Mononuclear cell (primary cell): ENCODE results near the gene JAM3. TPM values are rescaled to one million over a fixed set of nuclear protein-coding genes. Genes with fewer than 3 reads are reported as not detected.
"Not testable (repeated sequence)": the region's sequence is repeated elsewhere in the genome, so short reads cannot be mapped to it uniquely, and the experiment has no call there.

Experiments
- H3K27me3 ChIP-seq: 2 replicates; pipeline ENCODE4 v1.6.0; 2011; ENCODE audit warnings: low read length, control low read depth; ENCODE audit not compliant: insufficient read depth
- H3K4me1 ChIP-seq: 2 replicates; pipeline ENCODE4 v1.5.1; 2011; ENCODE audit warnings: mild to moderate bottlenecking, low read length, control low read depth; ENCODE audit not compliant: insufficient read depth
- H3K4me3 ChIP-seq: 2 replicates; pipeline ENCODE4 v1.5.1; 2011; ENCODE audit warnings: mild to moderate bottlenecking, low read length, moderate library complexity
- H3K9me3 ChIP-seq: 2 replicates; pipeline ENCODE4 v1.5.1; 2011; ENCODE audit warnings: low read depth, mild to moderate bottlenecking, control low read depth, low read length
- total RNA-seq: library from RNA; depleted of rRNA; stranded (reverse); fragments of >200 nt; gene quantifications from one replicate; pipeline ENCODE4 v1.2.3, GENCODE V29; 2012

The JAM3 gene
- total RNA-seq, 1 donor: 13.1 TPM

- H3K4me1 ChIP-seq: no peaks in the 10 kb centered on the region
- no peaks in the 10 kb centered on the region for H3K9me3 ChIP-seq
- no peaks in the 10 kb centered on the region for H3K27me3 ChIP-seq
- H3K4me3 ChIP-seq: no peak overlapping the region
Observed at GRCh38 chr11:134097166-134097565, 28.3 kb downstream of the JAM3 start.

GRCh38 chr11:134098566-134099184 is 29.8 kb downstream of the JAM3 start:
- H3K4me1 ChIP-seq: no peaks in the 10 kb centered on the region
- H3K9me3 ChIP-seq: no peaks in the 10 kb centered on the region
- H3K27me3 ChIP-seq: no peaks in the 10 kb centered on the region
- H3K4me3 ChIP-seq: no peak overlapping the region

GRCh38 chr11:134100171-134100570 is 31.3 kb downstream of the JAM3 start:
- Histone ChIP-seq H3K4me3 (no peak overlapping the region), H3K4me1 (no peaks in the 10 kb centered on the region), H3K27me3 (no peaks in the 10 kb centered on the region), H3K9me3 (no peaks in the 10 kb centered on the region)

GRCh38 chr11:134101282-134101681 is 32.4 kb downstream of the JAM3 start:
- H3K4me3 ChIP-seq: no peak overlapping the region
- H3K27me3 ChIP-seq: no peaks in the 10 kb centered on the region
- H3K4me1 ChIP-seq: no peaks in the 10 kb centered on the region
- no peaks in the 10 kb centered on the region for H3K9me3 ChIP-seq

- Histone ChIP-seq H3K4me1 (no peaks in the 10 kb centered on the region), H3K4me3 (no peak overlapping the region), H3K9me3 (peaks cover 4% of the 10 kb centered on the region), H3K27me3 (no peaks in the 10 kb centered on the region)
Observed at GRCh38 chr11:134110252-134110815, 41.5 kb downstream of the JAM3 start.

- not testable (repeated sequence) for H3K4me3 ChIP-seq, H3K27me3 ChIP-seq, H3K4me1 ChIP-seq, H3K9me3 ChIP-seq
Observed at GRCh38 chr11:134113787-134114186, 44.9 kb downstream of the JAM3 start.

GRCh38 chr11:134116210-134116609 is 47.3 kb downstream of the JAM3 start:
- H3K4me1 ChIP-seq: no peaks in the 10 kb centered on the region
- no peak overlapping the region for H3K4me3 ChIP-seq
- no peaks in the 10 kb centered on the region for H3K9me3 ChIP-seq
- H3K27me3 ChIP-seq: peaks cover 2% of the 10 kb centered on the region

GRCh38 chr11:134118006-134118405 is 49.1 kb downstream of the JAM3 start:
- Histone ChIP-seq H3K4me3 (no peak overlapping the region), H3K9me3 (no peaks in the 10 kb centered on the region), H3K27me3 (peaks cover 6% of the 10 kb centered on the region), H3K4me1 (no peaks in the 10 kb centered on the region)

- no peaks in the 10 kb centered on the region for H3K4me1 ChIP-seq
- H3K27me3 ChIP-seq: peaks cover 16% of the 10 kb centered on the region
Observed at GRCh38 chr11:134119094-134119493, 50.2 kb downstream of the JAM3 start.

GRCh38 chr11:134120143-134120850 is 51.4 kb downstream of the JAM3 start:
- H3K4me3 ChIP-seq: no peak overlapping the region
- peaks cover 28% of the 10 kb centered on the region for H3K27me3 ChIP-seq
- peaks cover 5% of the 10 kb centered on the region for H3K4me1 ChIP-seq
- no peaks in the 10 kb centered on the region for H3K9me3 ChIP-seq

More at GRCh38 chr11:134119094-134119493, 50.2 kb downstream of the JAM3 start:
- Histone ChIP-seq H3K9me3 (no peaks in the 10 kb centered on the region), H3K4me3 (no peak overlapping the region)

GRCh38 chr11:134120921-134121526 is 52.2 kb downstream of the JAM3 start:
- peaks cover 5% of the 10 kb centered on the region for H3K4me1 ChIP-seq

GRCh38 chr11:134124660-134125451 is 56.0 kb downstream of the JAM3 start:
- Histone ChIP-seq H3K9me3 (no peaks in the 10 kb centered on the region), H3K27me3 (peaks cover 39% of the 10 kb centered on the region), H3K4me1 (peaks cover 5% of the 10 kb centered on the region), H3K4me3 (no peak overlapping the region)

More at GRCh38 chr11:134120921-134121526, 52.2 kb downstream of the JAM3 start:
- H3K4me3 ChIP-seq: no peak overlapping the region
- H3K27me3 ChIP-seq: peaks cover 36% of the 10 kb centered on the region
- no peaks in the 10 kb centered on the region for H3K9me3 ChIP-seq

- H3K4me3 ChIP-seq: no peak overlapping the region
- no peaks in the 10 kb centered on the region for H3K9me3 ChIP-seq
- peaks cover 5% of the 10 kb centered on the region for H3K4me1 ChIP-seq
- H3K27me3 ChIP-seq: peaks cover 39% of the 10 kb centered on the region
Observed at GRCh38 chr11:134125507-134125906, 56.6 kb downstream of the JAM3 start.

- Histone ChIP-seq H3K4me3 (no peak overlapping the region), H3K4me1 (peaks cover 5% of the 10 kb centered on the region), H3K9me3 (peaks cover 2% of the 10 kb centered on the region), H3K27me3 (peaks cover 39% of the 10 kb centered on the region)
Observed at GRCh38 chr11:134126217-134126822, 57.4 kb downstream of the JAM3 start.
